Calu3 (cell line): ENCODE measurements around the gene ESRP2. TPM values are rescaled to one million over a fixed set of nuclear protein-coding genes. Genes with fewer than 3 reads are reported as not detected.
A peak's percentile ranks its signal among the peaks of the same experiment; 100 is the strongest.

ENCODE experiments used
- BruUV-seq: library from RNA; stranded (reverse); fragments of 400-500 nt; replicated peaks from 2 replicates; lab custom pipeline; 2021; lab: Mats Ljungman, UMichigan
- CTCF ChIA-PET: fragments of 300-600 bp; sonication (Branson Sonifier 250); formaldehyde crosslinking; loops from one replicate; lab custom pipeline; 2022; ENCODE audit warnings: antibody characterized with exemption; lab: Charles Lee
- DNase-seq: peaks from one replicate; pipeline ENCODE4 v3.0.0; 2022
- H3K27ac Mint-ChIP-seq: one replicate; pipeline ENCODE4 v1.8.0; 2022; ENCODE audit warnings: mixed read lengths; ENCODE audit not compliant: unreplicated experiment
- H3K27me3 Mint-ChIP-seq: one replicate; pipeline ENCODE4 v1.8.0; 2022; ENCODE audit warnings: mixed read lengths; ENCODE audit not compliant: unreplicated experiment
- H3K36me3 Mint-ChIP-seq: one replicate; pipeline ENCODE4 v1.8.0; 2022; ENCODE audit warnings: mild to moderate bottlenecking, moderate library complexity, mixed read lengths; ENCODE audit not compliant: insufficient read depth, unreplicated experiment
- H3K4me1 Mint-ChIP-seq: one replicate; pipeline ENCODE4 v1.8.0; 2022; ENCODE audit warnings: mild to moderate bottlenecking, low read depth, mixed read lengths; ENCODE audit not compliant: unreplicated experiment
- H3K4me3 Mint-ChIP-seq: one replicate; pipeline ENCODE4 v1.8.0; 2022; ENCODE audit warnings: mild to moderate bottlenecking, low read depth, moderate library complexity, mixed read lengths; ENCODE audit not compliant: unreplicated experiment
- H3K9me3 Mint-ChIP-seq: one replicate; pipeline ENCODE4 v1.8.0; 2022; ENCODE audit warnings: low read depth, mixed read lengths; ENCODE audit not compliant: unreplicated experiment
- CTCF ChIP-seq: fragments of 200-600 bp; IDR thresholded peaks from one replicate; pipeline ENCODE4 v1.8.0; 2022; ENCODE audit warnings: antibody characterized with exemption; ENCODE audit not compliant: unreplicated experiment
- intact Hi-C: fragments of 100-400 bp; cut with micrococcal nuclease; formaldehyde crosslinking; loops from one replicate; pipeline ENCODE4 v1.10.0; 2022; ENCODE audit not compliant: unreplicated experiment
- total RNA-seq: library from RNA; stranded (reverse); gene quantifications from 2 replicates; pipeline ENCODE4 v1.2.3, GENCODE V29; 2022

ESRP2 gene
- total RNA-seq, 1 experiment from 2014 or later: 100 TPM

- peaks cover 86% of the 10 kb centered on the region for H3K36me3 Mint-ChIP-seq
- BruUV-seq: no TSS peak
- TF ChIP-seq CTCF: no peak
Measured at GRCh38 chr16:68231384-68232136, 4.4 kb downstream of the ESRP2 start.

GRCh38 chr16:68230956-68231355 is 5.0 kb downstream of the ESRP2 start:
- BruUV-seq: no TSS peak
- intact Hi-C loops: no loop called here
- no peaks in the 10 kb centered on the region for H3K9me3 Mint-ChIP-seq
- no peak for TF ChIP-seq CTCF
- H3K27ac Mint-ChIP-seq: no peak overlapping the region
- H3K4me3 Mint-ChIP-seq: no peak overlapping the region
- H3K4me1 Mint-ChIP-seq: peaks cover 26% of the 10 kb centered on the region
- DNase-seq: no peak
- peaks cover 80% of the 10 kb centered on the region for H3K36me3 Mint-ChIP-seq
- H3K27me3 Mint-ChIP-seq: no peaks in the 10 kb centered on the region
- CTCF ChIA-PET: no interaction called here

More at GRCh38 chr16:68231384-68232136, 4.4 kb downstream of the ESRP2 start:
- Mint-ChIP-seq H3K9me3 (no peaks in the 10 kb centered on the region), H3K4me3 (no peak overlapping the region), H3K27ac (no peak overlapping the region), H3K27me3 (no peaks in the 10 kb centered on the region), H3K4me1 (peaks cover 30% of the 10 kb centered on the region)
- intact Hi-C loops: no loop called here
- DNase-seq: no peak
- CTCF ChIA-PET: interaction anchor here (0.5 kb wide), 1 partner anchor 227 kb away, joined by 5 read pairs; no protein-coding TSS in a partner anchor

- Mint-ChIP-seq H3K27ac (peak overlapping the region; percentile 40), H3K9me3 (no peaks in the 10 kb centered on the region), H3K27me3 (no peaks in the 10 kb centered on the region), H3K4me3 (no peak overlapping the region), H3K4me1 (peaks cover 26% of the 10 kb centered on the region), H3K36me3 (peaks cover 75% of the 10 kb centered on the region)
- BruUV-seq: no TSS peak
- intact Hi-C loops: no loop called here
- CTCF ChIA-PET: interaction anchor here (1.2 kb wide), 1 partner anchor 30 kb away, joined by 4 read pairs; no protein-coding TSS in a partner anchor
- DNase-seq: no peak
- no peak for TF ChIP-seq CTCF
Measured at GRCh38 chr16:68230176-68230571, 5.8 kb downstream of the ESRP2 start.

GRCh38 chr16:68229431-68230175 is 6.3 kb downstream of the ESRP2 start:
- DNase-seq: peak; percentile 63
- no peaks in the 10 kb centered on the region for H3K27me3 Mint-ChIP-seq
- peaks cover 22% of the 10 kb centered on the region for H3K4me1 Mint-ChIP-seq
- no TSS peak for BruUV-seq
- peaks cover 72% of the 10 kb centered on the region for H3K36me3 Mint-ChIP-seq
- peak; percentile 90 for TF ChIP-seq CTCF
- intact Hi-C loops: loop anchor here (1.0 to 10.0 kb wide), 3 partner anchors 143 to 235 kb away; partner anchors contain the start of gene DPEP2
- CTCF ChIA-PET: interaction anchor here (1.2 kb wide), 1 partner anchor 30 kb away, joined by 4 read pairs; no protein-coding TSS in a partner anchor
- H3K9me3 Mint-ChIP-seq: no peaks in the 10 kb centered on the region
- no peak overlapping the region for H3K4me3 Mint-ChIP-seq
- no peak overlapping the region for H3K27ac Mint-ChIP-seq
